Effector memory CD8-positive, alpha-beta T cell (primary cell): Measurements from ENCODE around the gene DEDD.

Source experiments
- ATAC-seq: fragments of 150-1000 bp; cut with Tn5 transposase; replicated peaks from 2 replicates; pipeline ENCODE4 v1.10.0; 2021; ENCODE audit warnings: mild to moderate bottlenecking, moderate library complexity
- DNase-seq, 3 experiments: peaks; one replicate each; pipeline ENCODE4 v3.0.0; 2021
- H3K27ac Mint-ChIP-seq, 2 donors: one replicate each; pipeline ENCODE4 v1.8.0; 2022; ENCODE audit warnings: mild to moderate bottlenecking in 2 of 2, mixed read lengths in 2 of 2, moderate library complexity in 2 of 2
- H3K27me3 Mint-ChIP-seq, 2 donors: one replicate each; pipeline ENCODE4 v1.8.0; 2022; ENCODE audit warnings: mixed read lengths in 2 of 2
- H3K36me3 Mint-ChIP-seq: one replicate; pipeline ENCODE4 v1.8.0; 2022; ENCODE audit warnings: mild to moderate bottlenecking, moderate library complexity, mixed read lengths; ENCODE audit not compliant: insufficient read depth
- H3K4me1 Mint-ChIP-seq, 2 donors: one replicate each; pipeline ENCODE4 v1.8.0; 2022; ENCODE audit warnings: low read depth in 2 of 2, mixed read lengths in 2 of 2
- H3K4me3 Mint-ChIP-seq, 2 donors: one replicate each; pipeline ENCODE4 v1.8.0; 2022; ENCODE audit warnings: mild to moderate bottlenecking in 2 of 2, mixed read lengths in 2 of 2, moderate library complexity in 2 of 2
- H3K9me3 Mint-ChIP-seq, 2 donors: one replicate each; pipeline ENCODE4 v1.8.0; 2022; ENCODE audit warnings: mixed read lengths in 2 of 2

Gene DEDD

DNA sequence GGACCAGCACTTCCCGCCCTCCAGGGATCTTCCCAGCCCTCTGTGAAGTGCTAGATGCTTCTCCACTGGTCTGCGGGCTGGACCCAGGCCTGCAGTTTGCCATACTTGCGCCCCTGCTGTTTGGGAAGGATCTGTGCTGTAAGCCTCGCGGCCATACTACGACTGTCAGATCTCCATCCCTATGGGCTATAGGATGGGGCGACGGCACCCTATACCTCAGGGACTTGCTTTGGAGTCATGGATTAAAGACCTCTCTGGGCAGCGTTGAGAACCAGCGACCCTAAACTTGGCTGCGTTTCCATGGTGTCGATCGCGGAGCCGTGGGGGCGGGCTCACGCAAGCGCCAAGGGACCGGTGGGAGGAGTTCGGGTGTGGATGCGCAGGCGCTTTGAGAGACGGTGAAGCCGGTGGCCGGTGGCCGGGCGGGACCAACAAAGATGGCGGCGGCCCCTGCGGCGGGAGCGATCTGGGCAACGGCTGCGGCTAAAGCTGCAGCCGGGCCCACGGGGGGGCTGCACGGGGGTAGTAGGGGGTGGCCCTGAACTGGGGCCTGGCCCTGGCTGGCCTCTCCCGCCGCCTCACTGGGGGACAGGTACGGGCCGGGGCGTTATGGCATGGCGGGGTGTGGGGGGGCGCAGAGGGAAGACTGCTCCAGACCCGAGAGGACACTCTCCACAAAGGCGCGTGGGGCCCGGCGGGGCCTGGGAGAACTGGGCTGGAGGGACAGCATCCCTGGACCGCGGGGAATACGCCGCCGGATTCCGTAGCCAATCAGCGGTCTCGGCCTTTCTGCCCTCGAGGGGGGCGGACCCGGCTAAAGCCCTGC is 26.8 kb upstream of the DEDD start, which contains the start of gene USP21:
TSS of gene USP21 (plus strand) at position 414 of the 826 bp plus-strand sequence. CDS start 1,141 bp downstream, outside the sequence.
- Mint-ChIP-seq H3K36me3 (peaks cover 36% of the 10 kb centered on the region), H3K27ac (peak within 1 kb of the TSS; percentile 92 to 95), H3K4me1 (peaks cover 50 to 60% of the 10 kb centered on the region in 2 donors), H3K9me3 (no peaks in the 10 kb centered on the region), H3K4me3 (peak within 1 kb of the TSS; percentile 88 to 91), H3K27me3 (no peaks in the 10 kb centered on the region)
- DNase-seq (peak; percentile 91 to 94 (median 92)), ATAC-seq (peak; percentile 92)

DNA sequence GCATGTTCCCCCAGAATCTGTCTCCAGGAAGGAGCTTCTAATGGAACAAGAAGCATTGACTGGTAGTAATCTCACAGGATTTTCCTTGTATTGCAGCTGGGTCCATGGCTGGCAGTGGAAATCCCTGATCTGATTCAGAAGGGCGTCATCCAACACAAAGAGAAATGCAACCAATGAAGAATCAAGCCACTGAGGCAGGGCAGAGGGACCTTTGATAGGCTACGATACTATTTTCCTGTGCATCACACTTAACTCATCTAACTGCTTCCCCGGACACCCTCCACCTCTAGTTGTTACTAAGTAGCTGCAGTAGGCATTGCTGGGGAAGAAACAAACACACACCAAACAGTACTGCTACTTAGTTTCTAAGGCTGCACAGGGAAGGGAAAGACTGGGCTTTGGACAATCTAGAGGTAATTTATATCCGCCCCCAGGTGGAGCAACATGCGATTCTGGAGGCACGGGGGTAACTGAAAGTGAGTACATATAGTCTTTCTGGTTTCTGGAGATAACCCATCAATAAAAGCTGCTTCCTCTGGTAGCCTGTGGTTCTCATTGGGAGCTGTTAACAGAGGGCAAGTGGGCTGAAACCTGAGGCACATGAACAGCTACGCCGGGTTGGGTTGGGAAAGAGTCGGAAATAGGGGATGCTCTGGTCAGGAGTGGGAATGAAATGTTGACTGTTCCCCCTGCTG is 26.0 kb upstream of the DEDD start:
- Mint-ChIP-seq H3K9me3 (no peaks in the 10 kb centered on the region), H3K27ac (peak overlapping the region; percentile 92 to 95), H3K4me3 (peak overlapping the region; percentile 88 to 91), H3K27me3 (no peaks in the 10 kb centered on the region), H3K4me1 (peaks cover 46 to 58% of the 10 kb centered on the region in 2 donors), H3K36me3 (peaks cover 43% of the 10 kb centered on the region)
- DNase-seq: no peak
- no peak for ATAC-seq

DNA sequence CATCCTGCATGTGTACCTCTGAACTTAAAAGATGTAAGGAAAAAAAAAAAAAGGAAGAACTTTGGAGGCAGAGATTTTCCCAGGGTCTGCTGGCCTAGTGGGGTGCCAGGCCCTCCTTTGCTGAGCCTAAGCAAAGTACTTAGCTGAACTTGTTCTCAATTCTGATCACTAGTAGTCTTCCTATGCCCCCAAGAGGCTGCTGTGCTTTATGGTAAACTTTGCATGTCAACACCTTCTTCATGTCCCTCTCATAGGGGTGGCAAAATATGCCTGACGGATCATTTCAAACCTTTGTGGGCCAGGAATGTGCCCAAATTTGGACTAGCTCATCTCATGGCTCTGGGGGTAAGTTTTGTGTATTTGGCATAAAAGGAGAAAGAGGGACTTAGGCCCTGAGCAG is 25.4 kb upstream of the DEDD start:
- no peaks in the 10 kb centered on the region for H3K9me3 Mint-ChIP-seq
- H3K27ac Mint-ChIP-seq: peak overlapping the region; percentile 92 to 95
- DNase-seq: no peak
- no peak for ATAC-seq
- peak overlapping the region; percentile 88 to 91 for H3K4me3 Mint-ChIP-seq
- peaks cover 42 to 52% of the 10 kb centered on the region in 2 donors for H3K4me1 Mint-ChIP-seq
- H3K27me3 Mint-ChIP-seq: no peaks in the 10 kb centered on the region
- peaks cover 44% of the 10 kb centered on the region for H3K36me3 Mint-ChIP-seq

GRCh38 chr1:161153682-161154337 is 21.3 kb upstream of the DEDD start, which contains the start of gene UFC1:
TSS of gene UFC1 (plus strand) at chr1:161153978. CDS start at chr1:161153998, 20 bp downstream.
- H3K27me3 Mint-ChIP-seq: no peaks in the 10 kb centered on the region
- ATAC-seq (peak; percentile 93), DNase-seq (peak; percentile 76 to 80 (median 78))
- no peaks in the 10 kb centered on the region for H3K9me3 Mint-ChIP-seq
- H3K4me3 Mint-ChIP-seq: peak within 1 kb of the TSS; percentile 90 to 95
- H3K27ac Mint-ChIP-seq: peak within 1 kb of the TSS; percentile 99
- H3K4me1 Mint-ChIP-seq: peaks cover 17 to 22% of the 10 kb centered on the region in 2 donors
- H3K36me3 Mint-ChIP-seq: peaks cover 37% of the 10 kb centered on the region

DNA sequence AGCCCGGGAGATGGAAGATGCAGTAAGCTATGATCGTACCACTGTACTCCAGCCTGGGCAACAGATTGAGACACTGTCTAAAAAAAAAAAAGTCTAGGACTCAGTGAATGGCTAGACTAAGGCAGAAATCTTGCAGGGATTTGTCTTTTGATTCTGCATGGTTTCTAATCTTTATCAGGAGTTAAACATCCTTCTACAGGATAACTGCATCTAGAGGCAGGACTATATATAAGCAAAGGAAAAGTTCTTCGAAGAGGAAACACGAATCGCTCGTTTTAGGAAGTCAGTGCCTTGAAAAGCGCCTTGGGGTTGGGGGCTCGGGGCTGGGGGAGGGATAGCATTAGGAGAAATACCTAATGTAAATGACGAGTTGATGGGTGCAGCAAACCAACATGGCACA is 20.7 kb upstream of the DEDD start:
- H3K36me3 Mint-ChIP-seq: peaks cover 31% of the 10 kb centered on the region
- H3K4me3 Mint-ChIP-seq: peak overlapping the region; percentile 90 to 95
- no peak for DNase-seq
- H3K27me3 Mint-ChIP-seq: no peaks in the 10 kb centered on the region
- no peaks in the 10 kb centered on the region for H3K9me3 Mint-ChIP-seq
- H3K27ac Mint-ChIP-seq: peak overlapping the region; percentile 99
- no peak for ATAC-seq
- H3K4me1 Mint-ChIP-seq: peaks cover 15 to 17% of the 10 kb centered on the region in 2 donors

DNA sequence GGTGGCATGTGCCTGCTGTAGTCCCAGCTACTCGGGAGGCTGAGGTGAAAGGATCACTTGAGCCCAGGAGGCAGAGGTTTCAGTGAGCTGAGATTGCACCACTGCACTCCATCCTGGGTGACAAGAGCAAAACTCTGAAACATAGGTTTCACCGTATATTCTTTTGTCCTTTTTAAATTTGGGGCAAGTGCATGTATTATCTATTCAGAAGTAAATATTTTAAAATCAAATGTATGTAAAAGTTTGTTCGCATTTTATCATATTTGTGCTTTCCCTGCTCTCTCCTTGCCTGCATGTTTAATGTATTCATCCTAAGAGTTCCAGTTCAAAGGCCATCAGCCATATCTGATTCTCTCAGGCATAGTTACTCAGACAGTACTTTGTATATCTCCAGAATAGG is 13.4 kb upstream of the DEDD start:
- Mint-ChIP-seq H3K4me1 (no peaks in the 10 kb centered on the region), H3K9me3 (no peaks in the 10 kb centered on the region), H3K27me3 (no peaks in the 10 kb centered on the region), H3K36me3 (no peaks in the 10 kb centered on the region), H3K4me3 (no peak overlapping the region), H3K27ac (no peak overlapping the region)
- ATAC-seq (no peak), DNase-seq (no peak)

- DNase-seq: no peak
- ATAC-seq: no peak
- no peaks in the 10 kb centered on the region for H3K9me3 Mint-ChIP-seq
- H3K27me3 Mint-ChIP-seq: no peaks in the 10 kb centered on the region
- no peak overlapping the region for H3K4me3 Mint-ChIP-seq
- H3K27ac Mint-ChIP-seq: no peak overlapping the region
- H3K36me3 Mint-ChIP-seq: no peaks in the 10 kb centered on the region
- H3K4me1 Mint-ChIP-seq: peaks cover 0 to 2% of the 10 kb centered on the region in 2 donors
Measured at GRCh38 chr1:161140755-161141400, 8.4 kb upstream of the DEDD start.

- no peak for ATAC-seq
Measured at GRCh38 chr1:161139766-161140165, 7.3 kb upstream of the DEDD start.

DNA sequence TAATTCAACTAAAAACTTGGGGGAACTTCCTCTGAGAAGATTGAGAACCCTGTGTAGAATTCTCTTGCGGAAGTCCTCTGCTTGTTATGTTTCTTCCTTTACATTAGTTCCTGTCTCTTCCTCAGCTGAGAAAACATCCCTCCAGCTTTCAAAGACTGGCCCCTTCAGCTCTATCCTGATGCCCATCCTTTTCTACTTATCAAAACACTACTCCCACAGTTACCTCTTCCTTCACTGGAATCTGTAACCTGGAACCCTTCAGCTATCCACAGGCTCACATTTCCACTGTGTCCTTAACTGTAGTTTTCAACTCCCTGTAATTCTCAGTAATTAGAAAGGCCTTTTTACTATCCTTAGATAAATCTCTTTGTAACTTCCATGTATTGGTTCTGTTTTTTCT is 6.0 kb upstream of the DEDD start:
- Mint-ChIP-seq H3K4me1 (peaks cover 0 to 8% of the 10 kb centered on the region in 2 donors), H3K27me3 (no peaks in the 10 kb centered on the region), H3K9me3 (no peaks in the 10 kb centered on the region), H3K36me3 (no peaks in the 10 kb centered on the region), H3K4me3 (no peak overlapping the region), H3K27ac (peak overlapping the region; percentile 6 to 32)
- DNase-seq (no peak), ATAC-seq (no peak)

More at GRCh38 chr1:161139766-161140165, 7.3 kb upstream of the DEDD start:
- Mint-ChIP-seq H3K27ac (no peak overlapping the region), H3K4me3 (no peak overlapping the region), H3K27me3 (no peaks in the 10 kb centered on the region), H3K9me3 (no peaks in the 10 kb centered on the region), H3K4me1 (peaks cover 0 to 8% of the 10 kb centered on the region in 2 donors), H3K36me3 (no peaks in the 10 kb centered on the region)
- peak; percentile 24 to 51 (median 39) for DNase-seq

- Mint-ChIP-seq H3K27ac (no peak overlapping the region), H3K27me3 (no peaks in the 10 kb centered on the region), H3K9me3 (no peaks in the 10 kb centered on the region), H3K4me3 (no peak overlapping the region), H3K36me3 (no peaks in the 10 kb centered on the region), H3K4me1 (peaks cover 0 to 8% of the 10 kb centered on the region in 2 donors)
- ATAC-seq (no peak), DNase-seq (no peak)
Measured at GRCh38 chr1:161137881-161138280, 5.4 kb upstream of the DEDD start.

DNA sequence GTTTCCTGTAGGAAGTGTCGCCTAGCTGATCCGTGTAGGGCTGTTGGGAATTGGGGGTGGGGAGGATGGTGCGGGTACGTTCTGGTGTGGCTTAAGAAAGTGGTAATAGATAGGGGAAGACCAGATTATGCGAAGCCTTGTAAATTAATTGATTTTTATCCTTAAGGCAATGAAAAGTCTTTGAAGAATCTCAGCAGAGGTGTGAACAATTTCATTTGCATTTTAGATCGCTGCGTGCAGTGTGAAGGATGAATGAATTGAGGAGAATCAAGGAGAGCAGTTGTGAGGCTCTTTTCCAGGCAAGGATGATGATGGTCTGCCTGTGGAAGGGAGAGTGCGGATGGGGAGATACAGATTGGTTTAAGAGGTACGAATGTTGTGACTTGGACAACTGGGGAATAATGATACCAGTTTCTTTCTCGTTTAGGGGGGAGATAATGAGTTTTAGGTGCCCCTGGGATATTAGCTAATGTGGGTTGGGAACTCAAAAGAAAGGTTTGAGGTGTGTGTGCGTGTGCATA is 813 bp upstream of the DEDD start:
- Mint-ChIP-seq H3K36me3 (peaks cover 15% of the 10 kb centered on the region), H3K27ac (no peak overlapping the region), H3K27me3 (no peaks in the 10 kb centered on the region), H3K9me3 (no peaks in the 10 kb centered on the region), H3K4me3 (no peak overlapping the region), H3K4me1 (peaks cover 17 to 32% of the 10 kb centered on the region in 2 donors)
- peak; percentile 0 for ATAC-seq
- DNase-seq: no peak

- H3K4me3 Mint-ChIP-seq: no peak overlapping the region
- no peak overlapping the region for H3K27ac Mint-ChIP-seq
- H3K27me3 Mint-ChIP-seq: no peaks in the 10 kb centered on the region
- ATAC-seq (peak; percentile 1), DNase-seq (peak in 1 of 3 experiments; percentile 26)
- peaks cover 26% of the 10 kb centered on the region for H3K36me3 Mint-ChIP-seq
- peaks cover 24 to 48% of the 10 kb centered on the region in 2 donors for H3K4me1 Mint-ChIP-seq
- no peaks in the 10 kb centered on the region for H3K9me3 Mint-ChIP-seq
Measured at GRCh38 chr1:161131523-161132409, 701 bp downstream of the DEDD start.
